ENCODE data around the gene TEKT5.
"Not testable (repeated sequence)": the region's sequence is repeated elsewhere in the genome, so short reads cannot be mapped to it uniquely, and the experiment has no call there.

The TEKT5 gene

DNA sequence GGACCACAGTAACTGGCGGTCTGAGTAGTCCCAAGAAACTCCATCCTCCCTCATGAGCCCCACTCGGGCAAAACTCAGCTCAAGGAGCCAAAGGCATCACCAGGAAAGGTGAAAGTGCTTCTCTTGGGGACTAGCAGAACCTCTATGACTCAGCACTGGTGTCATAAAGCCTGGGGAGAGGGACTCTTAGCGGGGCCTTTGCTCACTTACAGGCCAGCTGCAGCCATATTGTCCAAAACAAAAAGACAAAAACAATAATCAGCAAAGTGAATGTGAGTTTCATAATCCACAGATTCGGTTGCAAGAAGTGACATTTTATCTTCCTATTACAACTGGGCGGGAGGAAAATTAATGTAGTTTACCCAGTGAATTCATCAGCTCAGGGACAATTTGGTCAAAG, at the start of gene TEKT5:
TEKT5 (minus strand) TSS at position 101 of the 400 bp plus-strand sequence; CDS start at position 44, 57 bp downstream.
- H3K4me1 ChIP-seq (ENCODE audit: control insufficient read depth, insufficient read depth, low read length), result no peaks in the 10 kb centered on the region
- no peaks in the 10 kb centered on the region for H3K27me3 ChIP-seq (ENCODE audit: control insufficient read depth, insufficient read depth, low read length)
- H3K9ac ChIP-seq (ENCODE audit: low read length), result no peak within 1 kb of the TSS
- H3K4me3 ChIP-seq (ENCODE audit: low read length), result no peak within 1 kb of the TSS
- H3K27ac ChIP-seq (ENCODE audit: low read depth, low read length), result no peak within 1 kb of the TSS
- no peaks in the 10 kb centered on the region for H3K36me3 ChIP-seq (ENCODE audit: control insufficient read depth, insufficient read depth, low read length)

DNA sequence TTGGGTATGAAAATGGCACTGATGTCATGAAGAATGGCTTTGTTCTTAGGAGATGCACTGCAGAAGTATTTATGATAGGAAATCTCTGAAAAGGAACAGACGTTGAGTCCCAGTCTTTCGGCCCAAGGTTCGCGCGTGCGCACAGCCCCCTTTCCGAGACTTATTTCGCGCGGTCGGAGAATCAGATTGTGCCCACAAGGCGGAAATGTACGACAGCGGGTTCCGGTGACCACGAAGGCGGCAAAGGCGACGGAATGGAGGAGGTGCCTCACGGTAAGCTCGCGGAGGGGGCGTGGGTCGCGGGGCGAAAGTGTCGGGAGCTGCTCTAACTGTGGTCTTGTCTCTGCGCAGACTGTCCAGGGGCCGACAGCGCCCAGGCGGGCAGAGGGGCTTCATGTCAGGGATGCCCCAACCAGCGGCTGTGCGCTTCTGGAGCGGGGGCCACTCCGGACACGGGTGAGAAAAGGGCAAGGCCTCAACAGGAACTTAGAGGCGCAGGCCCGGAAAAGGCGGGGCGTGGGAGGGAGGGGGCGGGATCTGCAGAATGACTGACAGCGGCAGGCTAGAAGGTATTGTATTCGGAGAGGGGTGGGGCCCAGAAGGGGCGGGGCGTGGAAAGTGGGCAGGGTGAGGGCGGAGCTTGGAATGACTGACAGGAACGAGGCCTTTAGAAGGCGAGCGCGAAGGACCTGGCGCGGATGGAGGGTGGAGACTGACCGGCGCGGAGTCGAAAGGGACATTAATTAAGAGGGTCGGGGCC, 49.1 kb upstream of the TEKT5 start, which contains the start of gene NUBP1:
NUBP1 (plus strand) TSS at position 233 of the 760 bp plus-strand sequence; CDS start at position 255, 22 bp downstream.
- Histone ChIP-seq H3K4me3 (ENCODE audit: low read length) (peak within 1 kb of the TSS; percentile 96), H3K9ac (ENCODE audit: low read length) (peak within 1 kb of the TSS; percentile 91), H3K27me3 (ENCODE audit: control insufficient read depth, insufficient read depth, low read length) (no peaks in the 10 kb centered on the region), H3K27ac (ENCODE audit: low read depth, low read length) (peak within 1 kb of the TSS; percentile 99), H3K4me1 (ENCODE audit: control insufficient read depth, insufficient read depth, low read length) (peaks cover 20% of the 10 kb centered on the region), H3K36me3 (ENCODE audit: control insufficient read depth, insufficient read depth, low read length) (peaks cover 7% of the 10 kb centered on the region)

DNA sequence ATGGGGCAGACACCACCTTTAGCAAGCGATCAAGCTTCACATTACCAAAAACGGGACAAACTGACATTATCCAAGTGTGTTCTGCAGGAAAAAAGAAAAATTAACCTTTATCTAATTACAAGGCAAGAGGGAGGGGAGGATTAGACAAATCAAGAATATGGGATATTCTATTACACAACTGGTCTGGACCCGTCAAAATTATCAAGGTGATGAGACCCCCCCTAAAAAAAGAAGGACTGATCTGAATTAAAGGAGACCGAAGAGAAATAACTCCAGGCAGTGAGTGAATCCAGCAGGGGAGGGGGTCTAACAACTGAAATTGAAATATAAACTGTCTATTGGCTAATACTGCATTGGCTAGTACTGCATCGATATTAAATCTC, 48.5 kb upstream of the TEKT5 start:
- peaks cover 3% of the 10 kb centered on the region for H3K36me3 ChIP-seq (ENCODE audit: control insufficient read depth, insufficient read depth, low read length)
- H3K4me3 ChIP-seq (ENCODE audit: low read length), result peak overlapping the region; percentile 96
- peaks cover 23% of the 10 kb centered on the region for H3K4me1 ChIP-seq (ENCODE audit: control insufficient read depth, insufficient read depth, low read length)
- H3K9ac ChIP-seq (ENCODE audit: low read length), result no peak overlapping the region
- no peaks in the 10 kb centered on the region for H3K27me3 ChIP-seq (ENCODE audit: control insufficient read depth, insufficient read depth, low read length)
- H3K27ac ChIP-seq (ENCODE audit: low read depth, low read length), result peak overlapping the region; percentile 99

DNA sequence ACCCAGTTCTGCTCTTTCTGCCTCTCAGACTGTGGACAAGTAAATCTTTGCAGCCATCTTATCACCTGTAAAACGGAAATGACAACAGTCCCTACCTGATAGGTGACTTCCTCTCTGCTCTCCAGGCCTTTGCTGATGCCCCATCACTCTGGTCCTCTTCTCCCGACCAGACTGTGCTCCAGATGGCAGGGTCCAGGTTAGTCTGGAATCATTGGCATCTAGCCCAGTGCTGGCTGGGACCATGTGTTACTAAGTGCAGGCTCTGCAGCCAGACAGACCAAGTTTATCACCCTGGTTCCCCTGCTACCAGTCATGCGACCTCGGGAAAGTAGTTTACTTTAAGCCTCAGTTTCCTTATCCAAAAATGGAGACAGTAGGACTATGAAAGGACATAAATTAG, 47.1 kb upstream of the TEKT5 start:
- H3K27me3 ChIP-seq (ENCODE audit: control insufficient read depth, insufficient read depth, low read length), result no peaks in the 10 kb centered on the region
- no peak overlapping the region for H3K9ac ChIP-seq (ENCODE audit: low read length)
- peaks cover 2% of the 10 kb centered on the region for H3K36me3 ChIP-seq (ENCODE audit: control insufficient read depth, insufficient read depth, low read length)
- H3K4me3 ChIP-seq (ENCODE audit: low read length), result no peak overlapping the region
- H3K27ac ChIP-seq (ENCODE audit: low read depth, low read length), result peak overlapping the region; percentile 1
- H3K4me1 ChIP-seq (ENCODE audit: control insufficient read depth, insufficient read depth, low read length), result peaks cover 25% of the 10 kb centered on the region

DNA sequence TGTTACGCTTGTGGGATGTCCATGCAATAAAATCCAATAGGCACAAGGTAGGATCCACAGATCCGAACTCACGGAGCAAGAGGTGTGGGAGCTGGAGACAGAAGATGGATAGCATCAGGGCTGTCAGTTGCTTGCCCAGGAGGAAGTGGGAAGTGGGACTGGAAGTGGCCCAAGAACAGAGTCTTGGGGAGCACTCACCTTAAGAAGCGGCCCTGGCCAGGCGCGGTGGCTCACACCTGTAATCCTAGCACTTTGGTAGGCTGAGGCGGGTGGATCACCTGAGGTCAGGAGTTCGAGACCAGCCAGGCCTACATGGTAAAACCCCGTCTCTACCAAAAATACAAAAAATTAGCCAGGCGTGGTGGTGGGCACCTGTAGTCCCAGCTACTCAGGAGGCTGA, 46.5 kb upstream of the TEKT5 start:
- not testable (repeated sequence) for H3K9ac ChIP-seq (ENCODE audit: low read length); H3K36me3 ChIP-seq (ENCODE audit: control insufficient read depth, insufficient read depth, low read length); H3K27ac ChIP-seq (ENCODE audit: low read depth, low read length); H3K4me3 ChIP-seq (ENCODE audit: low read length); H3K27me3 ChIP-seq (ENCODE audit: control insufficient read depth, insufficient read depth, low read length)
- peaks cover 26% of the 10 kb centered on the region for H3K4me1 ChIP-seq (ENCODE audit: control insufficient read depth, insufficient read depth, low read length)

DNA sequence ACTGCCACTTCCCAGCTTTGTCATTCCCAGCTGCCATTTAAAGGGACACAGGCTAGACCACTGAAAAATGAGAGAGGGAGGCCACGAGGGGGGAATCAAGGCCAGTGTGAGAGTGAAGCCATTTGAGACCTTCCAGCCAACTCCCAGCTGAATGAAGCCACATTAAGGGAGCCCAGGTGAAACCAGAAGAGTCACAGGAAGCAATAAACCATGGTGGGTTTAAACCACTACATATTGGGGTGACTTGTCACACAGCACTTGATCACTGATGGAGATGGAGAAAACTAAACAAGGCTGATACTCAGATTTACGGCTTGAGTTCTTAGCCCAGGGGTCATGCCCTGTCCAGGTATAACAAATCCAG, 46.1 kb upstream of the TEKT5 start:
- peaks cover 23% of the 10 kb centered on the region for H3K4me1 ChIP-seq (ENCODE audit: control insufficient read depth, insufficient read depth, low read length)
- no peak overlapping the region for H3K27ac ChIP-seq (ENCODE audit: low read depth, low read length)
- no peaks in the 10 kb centered on the region for H3K36me3 ChIP-seq (ENCODE audit: control insufficient read depth, insufficient read depth, low read length)

DNA sequence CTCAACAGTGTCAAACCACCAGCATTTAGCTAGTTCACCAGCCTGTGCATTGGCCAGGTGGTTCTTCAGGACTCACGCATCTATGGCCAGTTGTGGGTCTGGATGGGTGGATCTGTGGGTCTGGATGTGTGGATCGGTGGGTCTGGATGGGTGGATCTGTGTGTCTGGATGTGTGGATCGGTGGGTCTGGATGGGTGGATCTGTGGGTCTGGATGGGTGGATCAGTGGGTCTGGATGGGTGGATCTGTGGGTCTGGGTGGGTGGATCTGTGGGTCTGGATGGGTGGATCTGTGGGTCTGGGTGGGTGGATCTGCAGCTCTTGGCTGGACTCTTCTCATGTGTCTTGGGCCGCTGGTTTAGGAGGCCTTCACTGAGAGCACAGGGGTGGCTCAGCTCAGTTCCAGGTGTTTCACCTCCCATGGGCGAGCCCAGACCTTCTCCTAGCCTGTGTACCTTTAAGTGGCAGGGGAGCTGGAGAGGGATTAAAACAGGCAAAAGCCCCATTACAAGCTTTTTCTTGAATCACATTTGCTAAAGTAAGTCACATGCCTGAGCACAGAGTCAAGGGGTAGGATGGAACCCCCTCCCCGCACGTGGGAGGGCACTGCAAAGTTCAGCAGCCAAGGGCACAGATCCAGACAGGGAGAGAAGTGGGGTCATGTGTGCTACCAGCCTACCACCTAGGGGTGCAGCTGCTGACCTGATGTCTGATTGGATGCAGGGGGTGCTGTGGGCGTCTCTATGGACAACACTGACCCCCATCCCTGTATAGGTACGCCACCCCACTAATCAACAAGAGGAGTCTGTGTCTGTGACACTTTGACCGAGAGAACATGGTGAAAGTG, 45.5 kb upstream of the TEKT5 start:
- H3K27me3 ChIP-seq (ENCODE audit: control insufficient read depth, insufficient read depth, low read length), result no peaks in the 10 kb centered on the region
- no peak overlapping the region for H3K27ac ChIP-seq (ENCODE audit: low read depth, low read length)
- peaks cover 18% of the 10 kb centered on the region for H3K4me1 ChIP-seq (ENCODE audit: control insufficient read depth, insufficient read depth, low read length)
- no peak overlapping the region for H3K9ac ChIP-seq (ENCODE audit: low read length)
- no peaks in the 10 kb centered on the region for H3K36me3 ChIP-seq (ENCODE audit: control insufficient read depth, insufficient read depth, low read length)
- no peak overlapping the region for H3K4me3 ChIP-seq (ENCODE audit: low read length)

More for the DNA sequence above, 46.1 kb upstream of the TEKT5 start:
- Histone ChIP-seq H3K27me3 (ENCODE audit: control insufficient read depth, insufficient read depth, low read length) (no peaks in the 10 kb centered on the region), H3K9ac (ENCODE audit: low read length) (no peak overlapping the region), H3K4me3 (ENCODE audit: low read length) (no peak overlapping the region)

DNA sequence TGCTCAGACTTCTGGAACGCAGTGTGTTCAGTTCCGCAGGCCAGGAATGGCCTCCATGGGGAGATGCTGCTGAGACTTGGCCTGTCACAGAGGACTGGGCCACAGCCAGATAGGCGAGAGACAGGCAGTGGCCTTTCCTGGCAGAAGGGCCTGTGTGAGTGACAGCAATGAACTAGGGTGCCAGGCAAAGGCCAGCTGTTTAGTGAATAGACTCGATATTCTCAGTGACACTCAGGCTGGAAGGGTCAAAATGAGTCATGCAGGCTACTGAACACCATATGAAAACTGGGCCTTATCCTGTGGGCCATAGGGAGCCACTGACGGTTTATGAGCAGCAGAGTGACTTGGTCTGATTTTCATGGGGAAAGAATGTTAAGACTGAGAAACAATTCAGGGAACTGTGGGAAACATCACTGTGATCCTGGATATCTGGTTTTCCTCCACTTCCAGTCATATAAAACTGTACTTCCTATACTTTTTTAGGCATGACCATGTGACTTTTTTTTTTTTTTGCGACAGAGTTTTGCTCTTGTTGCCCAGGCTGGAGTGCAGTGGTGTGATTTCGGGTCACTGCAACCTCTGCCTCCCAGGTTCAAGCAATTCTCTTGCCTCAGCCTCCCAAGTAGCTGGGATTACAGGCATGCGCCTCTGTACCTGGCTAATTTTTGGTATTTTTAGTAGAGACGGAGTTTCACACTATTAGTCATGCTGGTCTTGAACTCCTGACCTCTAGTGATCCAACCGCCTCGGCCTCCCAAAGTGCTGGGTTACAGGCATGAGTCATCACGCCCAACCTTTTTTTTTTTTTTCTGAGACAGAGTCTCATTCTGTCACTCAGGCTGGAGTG, 43.7 kb upstream of the TEKT5 start:
- Histone ChIP-seq H3K36me3 (ENCODE audit: control insufficient read depth, insufficient read depth, low read length) (no peaks in the 10 kb centered on the region), H3K4me3 (ENCODE audit: low read length) (no peak overlapping the region), H3K9ac (ENCODE audit: low read length) (no peak overlapping the region), H3K27ac (ENCODE audit: low read depth, low read length) (peak overlapping the region; percentile 16), H3K27me3 (ENCODE audit: control insufficient read depth, insufficient read depth, low read length) (no peaks in the 10 kb centered on the region), H3K4me1 (ENCODE audit: control insufficient read depth, insufficient read depth, low read length) (peaks cover 11% of the 10 kb centered on the region)

DNA sequence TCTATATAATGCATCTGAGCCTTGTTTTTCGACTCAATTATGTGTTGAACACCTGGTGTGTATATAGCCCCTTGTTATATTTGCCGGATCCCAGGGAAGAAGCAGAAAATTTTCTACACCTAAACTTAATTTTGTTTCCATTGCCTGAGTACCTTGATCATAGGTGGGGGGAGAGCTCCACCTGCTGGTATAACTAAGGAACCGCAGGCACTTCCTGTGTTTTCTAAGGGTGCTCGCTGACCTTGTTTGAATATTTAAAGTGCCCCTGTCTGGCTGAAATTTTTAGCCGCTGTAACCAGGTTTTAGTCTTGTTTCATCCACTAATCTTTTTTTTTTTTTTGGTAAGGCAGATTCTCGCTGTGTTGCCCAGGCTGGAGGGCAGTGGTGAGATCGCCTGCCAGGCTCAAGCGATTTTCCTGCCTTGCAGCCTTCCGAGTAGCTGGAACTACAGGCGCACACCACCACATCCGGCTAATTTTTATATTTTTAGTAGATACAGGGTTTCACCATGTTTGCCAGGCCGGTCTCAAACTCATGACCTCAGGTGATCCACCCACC, 42.4 kb upstream of the TEKT5 start:
- Histone ChIP-seq H3K4me3 (ENCODE audit: low read length) (peak overlapping the region; percentile 35), H3K36me3 (ENCODE audit: control insufficient read depth, insufficient read depth, low read length) (no peaks in the 10 kb centered on the region), H3K9ac (ENCODE audit: low read length) (no peak overlapping the region), H3K4me1 (ENCODE audit: control insufficient read depth, insufficient read depth, low read length) (peaks cover 7% of the 10 kb centered on the region), H3K27ac (ENCODE audit: low read depth, low read length) (peak overlapping the region; percentile 58), H3K27me3 (ENCODE audit: control insufficient read depth, insufficient read depth, low read length) (no peaks in the 10 kb centered on the region)

DNA sequence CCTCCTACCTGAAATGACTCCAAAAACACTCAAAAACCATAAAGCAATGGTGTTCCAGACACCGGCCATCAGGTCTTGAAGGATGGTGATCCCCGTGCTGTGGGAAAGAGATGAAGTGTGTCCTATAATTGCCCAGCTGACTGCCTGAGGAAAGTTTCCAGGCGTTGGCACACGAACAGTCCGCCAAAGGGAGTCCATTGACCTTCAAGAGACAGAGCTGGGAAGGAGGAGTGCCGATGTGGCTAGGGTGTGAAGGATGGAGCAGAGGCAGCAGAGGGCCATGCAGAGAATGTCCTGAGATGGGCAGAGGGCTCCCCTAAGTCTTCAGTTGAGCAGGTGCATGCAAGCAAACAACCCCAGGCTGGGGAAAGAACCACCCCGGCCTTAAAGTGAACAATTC, 37.1 kb upstream of the TEKT5 start:
- Histone ChIP-seq H3K36me3 (ENCODE audit: control insufficient read depth, insufficient read depth, low read length) (no peaks in the 10 kb centered on the region), H3K27ac (ENCODE audit: low read depth, low read length) (no peak overlapping the region), H3K4me3 (ENCODE audit: low read length) (no peak overlapping the region)

DNA sequence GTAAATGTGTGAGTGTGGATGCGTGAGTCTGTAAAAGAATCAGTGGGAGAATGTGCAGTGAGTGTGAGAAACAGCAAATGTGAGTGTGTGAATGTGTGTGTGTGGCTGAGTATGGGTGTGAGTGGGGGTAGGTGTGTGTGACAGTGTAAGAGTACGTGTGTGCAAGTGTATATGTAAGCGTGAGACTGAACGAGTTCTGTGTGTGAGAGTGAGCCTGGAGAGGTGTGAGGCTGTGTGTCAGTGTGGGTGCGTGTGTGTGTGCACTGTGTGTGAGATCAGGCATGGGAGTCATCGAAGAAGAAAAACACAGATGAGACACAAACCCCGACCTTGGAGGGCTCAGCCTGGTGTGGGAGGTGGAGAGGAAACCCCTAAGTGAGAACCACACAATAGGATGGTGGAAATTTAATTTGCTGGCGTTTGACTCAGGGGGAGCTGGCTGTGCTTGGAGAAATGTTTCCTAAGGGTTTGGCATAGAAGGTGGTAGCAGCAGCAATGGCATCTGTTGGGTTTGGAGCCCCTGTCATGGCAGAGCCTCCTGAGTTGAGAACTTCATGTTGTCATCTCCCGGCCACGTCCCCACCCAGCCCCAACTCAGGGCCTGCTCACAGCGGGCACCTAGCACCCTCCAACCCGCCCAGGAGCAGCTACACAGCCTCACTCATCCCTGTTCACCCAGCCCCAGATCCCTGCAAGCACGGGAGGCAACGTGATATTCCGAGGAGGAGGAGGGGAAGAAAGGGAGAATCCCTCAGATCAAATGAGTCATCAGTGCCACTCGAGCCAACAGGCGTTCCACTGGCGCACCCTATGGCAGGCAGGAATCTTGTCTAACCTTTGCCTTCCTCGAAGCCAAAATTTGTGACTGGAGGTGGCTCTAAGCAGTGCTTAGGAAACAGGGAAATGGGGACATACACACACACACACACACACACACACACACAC, 34.6 kb upstream of the TEKT5 start:
- H3K4me3 ChIP-seq (ENCODE audit: low read length), result no peak overlapping the region
- H3K36me3 ChIP-seq (ENCODE audit: control insufficient read depth, insufficient read depth, low read length), result no peaks in the 10 kb centered on the region
- no peak overlapping the region for H3K27ac ChIP-seq (ENCODE audit: low read depth, low read length)
- no peaks in the 10 kb centered on the region for H3K4me1 ChIP-seq (ENCODE audit: control insufficient read depth, insufficient read depth, low read length)
- no peaks in the 10 kb centered on the region for H3K27me3 ChIP-seq (ENCODE audit: control insufficient read depth, insufficient read depth, low read length)
- no peak overlapping the region for H3K9ac ChIP-seq (ENCODE audit: low read length)

More for the DNA sequence above, 37.1 kb upstream of the TEKT5 start:
- H3K9ac ChIP-seq (ENCODE audit: low read length), result no peak overlapping the region
- H3K4me1 ChIP-seq (ENCODE audit: control insufficient read depth, insufficient read depth, low read length), result no peaks in the 10 kb centered on the region
- no peaks in the 10 kb centered on the region for H3K27me3 ChIP-seq (ENCODE audit: control insufficient read depth, insufficient read depth, low read length)
